B cell (primary cell): Measurements from ENCODE around the gene APOB. TPM values are rescaled to one million over a fixed set of nuclear protein-coding genes. Genes with fewer than 3 reads are reported as not detected.

Experiments
- ATAC-seq: fragments of 200-7000 bp; cut with Tn5 transposase; one replicate; pipeline ENCODE4 v1.10.0; 2021; ENCODE audit warnings: low read depth, mild to moderate bottlenecking, moderate number of reproducible peaks, moderate library complexity
- CTCF ChIA-PET: fragments of 350-600 bp; sonication (Branson Sonifier 250); formaldehyde crosslinking; loops from one replicate; lab custom pipeline; 2021; ENCODE audit warnings: antibody characterized with exemption, inconsistent platforms; lab: Charles Lee
- POLR2A ChIA-PET: fragments of 350-600 bp; sonication (Branson Sonifier 250); formaldehyde crosslinking; loops from one replicate; lab custom pipeline; 2021; ENCODE audit warnings: antibody characterized with exemption; lab: Charles Lee
- DNase-seq: peaks from one replicate; pipeline ENCODE4 v3.0.0; 2013
- H2AFZ ChIP-seq: 2 replicates; pipeline ENCODE4 v1.6.1; 2012; ENCODE audit warnings: mild to moderate bottlenecking, low read depth, low read length; ENCODE audit not compliant: insufficient read depth, poor library complexity, severe bottlenecking
- H3K27ac ChIP-seq, 2 donors: 1 replicate in 1 of 2; 2 replicates in 1 of 2; pipeline ENCODE4 v1.5.1; 2012 to 2013; ENCODE audit warnings: low read length in 2 of 2, mild to moderate bottlenecking in 2 of 2, moderate library complexity in 1 of 2
- H3K27me3 ChIP-seq, 4 experiments: fragments of 200-600 bp in 1 of 4; sonication (generic) in 1 of 4; replicated peaks in 1 of 4; 1 replicate in 2 of 4; 2 replicates in 2 of 4; pipeline versions ENCODE4 v1.6.1 to v1.7.0; 2013 to 2016; ENCODE audit warnings: low read length in 3 of 4, mild to moderate bottlenecking in 2 of 4, mixed read lengths in 1 of 4, moderate library complexity in 1 of 4; ENCODE audit not compliant: insufficient read depth in 4 of 4, control insufficient read depth in 3 of 4; ENCODE audit errors: control extremely low read depth in 1 of 4
- H3K36me3 ChIP-seq, 2 experiments: replicated peaks in 1 of 2; 1 replicate in 1 of 2; 2 replicates in 1 of 2; pipeline versions ENCODE4 v1.6.1 to v1.7.1; 2013; ENCODE audit warnings: low read length in 1 of 2; ENCODE audit not compliant: insufficient read depth in 2 of 2, control insufficient read depth in 1 of 2; ENCODE audit errors: control extremely low read depth in 1 of 2, extremely low read depth in 1 of 2
- H3K4me1 ChIP-seq, 2 donors: fragments of 200-600 bp in 1 of 2; sonication (generic) in 1 of 2; 1 replicate in 1 of 2; 2 replicates in 1 of 2; pipeline versions ENCODE4 v1.5.1 to v1.6.1; 2013 to 2017; ENCODE audit warnings: low read length in 2 of 2; ENCODE audit not compliant: control insufficient read depth in 2 of 2, insufficient read depth in 2 of 2
- H3K4me2 ChIP-seq: replicated peaks from 2 replicates; pipeline ENCODE3; 2012; ENCODE audit warnings: mild to moderate bottlenecking, low read depth, low read length; ENCODE audit not compliant: poor library complexity, severe bottlenecking
- H3K4me3 ChIP-seq, 5 experiments: fragments of 200-600 bp in 1 of 5; sonication (generic) in 1 of 5; 1 replicate in 3 of 5; 2 replicates in 2 of 5; pipeline versions ENCODE4 v1.5.1 to v1.7.0; 2011 to 2016; ENCODE audit warnings: low read length in 4 of 5, mild to moderate bottlenecking in 4 of 5, low read depth in 2 of 5, control low read depth in 1 of 5, moderate library complexity in 1 of 5; ENCODE audit not compliant: insufficient read depth in 1 of 5; ENCODE audit errors: control extremely low read depth in 1 of 5, extremely low read depth in 1 of 5
- H3K79me2 ChIP-seq: fragments of 200-600 bp; sonication (generic); one replicate; pipeline ENCODE4 v1.6.0; 2016; ENCODE audit warnings: low read length; ENCODE audit not compliant: control insufficient read depth, insufficient read depth
- H3K9ac ChIP-seq: fragments of 200-600 bp; sonication (generic); 2 replicates; pipeline ENCODE4 v1.6.1; 2017; ENCODE audit warnings: mild to moderate bottlenecking, low read length, moderate library complexity
- H3K9me3 ChIP-seq, 3 donors: one replicate each; pipeline versions ENCODE4 v1.6.1 to v1.7.1; 2013; ENCODE audit warnings: low read length in 2 of 3; ENCODE audit not compliant: control insufficient read depth in 2 of 3, insufficient read depth in 1 of 3; ENCODE audit errors: control extremely low read depth in 1 of 3
- H4K20me1 ChIP-seq: 2 replicates; pipeline ENCODE4 v1.6.0; 2012; ENCODE audit warnings: mild to moderate bottlenecking, low read length; ENCODE audit not compliant: insufficient read depth, control insufficient read depth, poor library complexity, severe bottlenecking
- H3K27ac Mint-ChIP-seq: one replicate; pipeline ENCODE4 v1.8.0; 2021; ENCODE audit warnings: mixed read lengths
- H3K27me3 Mint-ChIP-seq: one replicate; pipeline ENCODE4 v1.8.0; 2021; ENCODE audit warnings: mixed read lengths
- H3K4me1 Mint-ChIP-seq: one replicate; pipeline ENCODE4 v1.8.0; 2021; ENCODE audit warnings: mixed read lengths
- H3K4me3 Mint-ChIP-seq: one replicate; pipeline ENCODE4 v1.8.0; 2021; ENCODE audit warnings: mixed read lengths
- H3K9me3 Mint-ChIP-seq: one replicate; pipeline ENCODE4 v1.8.0; 2022; ENCODE audit warnings: mixed read lengths; ENCODE audit not compliant: insufficient read depth
- EZH2 ChIP-seq: IDR thresholded peaks from 2 replicates; pipeline ENCODE4 v1.6.1; 2012; ENCODE audit warnings: borderline replicate concordance, low read depth, mild to moderate bottlenecking, moderate library complexity, low read length; ENCODE audit not compliant: insufficient read depth, poor library complexity, severe bottlenecking
- WGBS: methylation state at CpG from one replicate; pipeline ENCODE4 v1.1.5; 2013; ENCODE audit warnings: missing lambda C conversion rate; ENCODE audit not compliant: insufficient coverage; 5-methylcytosine and 5-hydroxymethylcytosine counted together
- intact Hi-C: fragments of 100-400 bp; cut with micrococcal nuclease; formaldehyde crosslinking; loops from one replicate; pipeline ENCODE4 v1.10.0; 2022
- polyA plus RNA-seq: library from polyadenylated mRNA; depleted of rRNA; stranded (reverse); fragments of >200 nt; gene quantifications from 2 replicates; pipeline ENCODE4 v1.2.3, GENCODE V29; 2012
- total RNA-seq, 2 donors: library from RNA; stranded (reverse); fragments of 120-200 nt in 1 of 2; gene quantifications; 1 replicate in 1 of 2; 2 replicates in 1 of 2; pipeline versions ENCODE4 v1.2.3 to v1.2.4, GENCODE V29; 2013 to 2022
- TF ChIP-seq, protein P1 (sequence below): fragments of 200-600 bp; IDR thresholded peaks from one replicate; pipeline ENCODE4 v1.8.0; 2022; ENCODE audit warnings: antibody characterized with exemption, mild to moderate bottlenecking

APOB gene
- total and polyA plus RNA-seq, 2 donors (not counting 1 experiment from before 2014, with no cell fraction given), result not detected

GRCh38 chr2:21004181-21004572, 39.7 kb downstream of the APOB start:
- Histone ChIP-seq H3K27me3 (peaks cover 0 to 5% (median 0%) of the 10 kb centered on the region in 4 experiments), H2AFZ (no peak overlapping the region), H3K79me2 (no peaks in the 10 kb centered on the region), H3K36me3 (no peaks in the 10 kb centered on the region), H3K27ac (no peak overlapping the region), H3K4me1 (no peaks in the 10 kb centered on the region), H3K4me2 (no peak overlapping the region), H3K4me3 (no peak overlapping the region), H4K20me1 (no peaks in the 10 kb centered on the region), H3K9me3 (no peaks in the 10 kb centered on the region), H3K9ac (no peak overlapping the region)
- Mint-ChIP-seq H3K27me3 (peaks cover 16% of the 10 kb centered on the region), H3K4me1 (no peaks in the 10 kb centered on the region), H3K27ac (no peak overlapping the region), H3K9me3 (no peaks in the 10 kb centered on the region), H3K4me3 (no peak overlapping the region)
- CTCF ChIA-PET, result no interaction called here
- DNase-seq, result no peak
- intact Hi-C loops, result no loop called here
- no peak for ATAC-seq
- no peak for TF ChIP-seq EZH2
- TF ChIP-seq, protein P1, sequence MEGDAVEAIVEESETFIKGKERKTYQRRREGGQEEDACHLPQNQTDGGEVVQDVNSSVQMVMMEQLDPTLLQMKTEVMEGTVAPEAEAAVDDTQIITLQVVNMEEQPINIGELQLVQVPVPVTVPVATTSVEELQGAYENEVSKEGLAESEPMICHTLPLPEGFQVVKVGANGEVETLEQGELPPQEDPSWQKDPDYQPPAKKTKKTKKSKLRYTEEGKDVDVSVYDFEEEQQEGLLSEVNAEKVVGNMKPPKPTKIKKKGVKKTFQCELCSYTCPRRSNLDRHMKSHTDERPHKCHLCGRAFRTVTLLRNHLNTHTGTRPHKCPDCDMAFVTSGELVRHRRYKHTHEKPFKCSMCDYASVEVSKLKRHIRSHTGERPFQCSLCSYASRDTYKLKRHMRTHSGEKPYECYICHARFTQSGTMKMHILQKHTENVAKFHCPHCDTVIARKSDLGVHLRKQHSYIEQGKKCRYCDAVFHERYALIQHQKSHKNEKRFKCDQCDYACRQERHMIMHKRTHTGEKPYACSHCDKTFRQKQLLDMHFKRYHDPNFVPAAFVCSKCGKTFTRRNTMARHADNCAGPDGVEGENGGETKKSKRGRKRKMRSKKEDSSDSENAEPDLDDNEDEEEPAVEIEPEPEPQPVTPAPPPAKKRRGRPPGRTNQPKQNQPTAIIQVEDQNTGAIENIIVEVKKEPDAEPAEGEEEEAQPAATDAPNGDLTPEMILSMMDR, result no peak
- POLR2A ChIA-PET, result no interaction called here
- no CpG with 5 or more reads among the region's 10 CpGs for WGBS

- CTCF ChIA-PET, result no interaction called here
- no peak for TF ChIP-seq EZH2
- TF ChIP-seq, protein P1, result no peak
- Histone ChIP-seq H4K20me1 (no peaks in the 10 kb centered on the region), H3K79me2 (no peaks in the 10 kb centered on the region), H3K9me3 (no peaks in the 10 kb centered on the region), H2AFZ (no peak overlapping the region), H3K27me3 (peaks cover 0 to 5% (median 0%) of the 10 kb centered on the region in 4 experiments), H3K4me2 (no peak overlapping the region), H3K36me3 (no peaks in the 10 kb centered on the region), H3K4me1 (no peaks in the 10 kb centered on the region), H3K9ac (no peak overlapping the region), H3K27ac (no peak overlapping the region), H3K4me3 (no peak overlapping the region)
- H3K27me3 Mint-ChIP-seq, result peaks cover 16% of the 10 kb centered on the region
- POLR2A ChIA-PET, result no interaction called here
- H3K9me3 Mint-ChIP-seq, result no peaks in the 10 kb centered on the region
- ATAC-seq, result no peak
- no peak for DNase-seq
- no CpG with 5 or more reads among the region's 2 CpGs for WGBS
- H3K27ac Mint-ChIP-seq, result no peak overlapping the region
- intact Hi-C loops, result no loop called here
- no peaks in the 10 kb centered on the region for H3K4me1 Mint-ChIP-seq
- H3K4me3 Mint-ChIP-seq, result no peak overlapping the region
These were observed 40.2 kb downstream of the APOB start for GRCh38 chr2:21003572-21004180.
